ENCODE data around the gene SHB. TPM values are rescaled to one million over a fixed set of nuclear protein-coding genes. Genes with fewer than 3 reads are reported as not detected.

The SHB gene
- total and polyA plus RNA-seq, 2 of the 8 experiments (the other 6 are each of a cell fraction or from before 2014, with no cell fraction given) = 4.1 to 12.6 TPM

DNA sequence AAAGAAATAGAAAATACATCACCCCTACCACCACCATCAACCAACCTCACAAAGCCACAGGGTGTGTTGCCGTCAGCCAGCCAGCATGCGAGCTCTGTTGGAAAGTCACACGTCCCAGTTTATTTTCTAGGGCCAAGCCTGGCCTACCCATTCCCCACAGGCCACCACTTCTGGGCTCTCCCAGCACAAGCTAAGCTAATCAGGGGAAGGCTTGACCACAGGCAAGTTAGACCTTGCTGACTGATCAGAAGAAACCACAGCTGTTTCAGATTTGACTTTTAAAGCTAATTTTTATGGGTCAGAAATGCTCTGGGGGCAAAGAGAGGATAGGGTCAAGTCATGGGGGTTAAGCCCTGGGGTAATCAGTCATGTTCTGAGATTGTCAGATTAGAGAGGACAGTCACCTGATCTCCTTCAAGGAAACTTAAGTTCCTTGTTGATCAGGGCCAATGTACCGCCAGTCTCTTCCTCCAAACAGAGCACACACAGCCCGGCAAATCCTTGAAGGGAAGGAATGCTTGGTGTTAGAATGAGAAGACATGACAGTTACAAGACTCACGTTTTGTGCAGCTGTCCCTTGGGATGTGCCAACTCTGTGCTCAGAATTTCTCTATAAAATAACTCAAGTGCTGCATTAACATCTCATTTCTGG is 7.6 kb downstream of the SHB start:
- no peak overlapping the region for H3K27ac ChIP-seq (ENCODE audit: low read depth, low read length)
- no peak overlapping the region for H3K4ac ChIP-seq (replicated peaks; ENCODE audit: insufficient read length, low read depth, low read length)
- H4K20me1 ChIP-seq (replicated peaks in 1 of 2; ENCODE audit: control insufficient read depth in 1 of 2, insufficient read depth in 2 of 2, low read length in 2 of 2) = peaks cover 4 to 14% of the 10 kb centered on the region in 2 experiments
- no peak overlapping the region for H2BK120ac ChIP-seq (replicated peaks; ENCODE audit: low read depth, low read length)
- no peak for TF ChIP-seq SIRT6 (IDR thresholded peaks at IDR 0.05; ENCODE audit: low read length)
- TF ChIP-seq KDM5A (IDR thresholded peaks at IDR 0.05; ENCODE audit: low read length) = no peak
- no peak for TF ChIP-seq EP300 (IDR thresholded peaks at IDR 0.05; ENCODE audit: borderline replicate concordance in 1 of 2, low read depth in 2 of 2, low read length in 2 of 2)
- no peak for TF ChIP-seq CTBP2 (IDR thresholded peaks at IDR 0.05; ENCODE audit: borderline replicate concordance, insufficient read depth, insufficient read length, low read length)
- no peak for TF ChIP-seq CBX8 (IDR thresholded peaks at IDR 0.05; ENCODE audit: borderline replicate concordance, low read depth, low read length)
- TF ChIP-seq GTF2F1 (IDR thresholded peaks at IDR 0.05; ENCODE audit: borderline replicate concordance, low read depth, low read length) = no peak
- no peak for TF ChIP-seq ASH2L (IDR thresholded peaks at IDR 0.05; ENCODE audit: low read length)
- TF ChIP-seq RFX5 (IDR thresholded peaks at IDR 0.05; ENCODE audit: borderline replicate concordance, low read depth, low read length) = no peak
- TF ChIP-seq NRF1 (IDR thresholded peaks at IDR 0.05; ENCODE audit: low read depth, low read length) = no peak
- H3K56ac ChIP-seq (replicated peaks; ENCODE audit: insufficient read length, low read depth, low read length) = no peak overlapping the region
- H3K4me1 ChIP-seq (replicated peaks in 1 of 4; ENCODE audit: control insufficient read depth in 3 of 4, insufficient read depth in 4 of 4, low read length in 3 of 4) = peaks cover 15 to 31% (median 23%) of the 10 kb centered on the region in 4 experiments
- no peak overlapping the region for H2BK15ac ChIP-seq (ENCODE audit: low read length)
- H3K79me1 ChIP-seq (ENCODE audit: low read depth, low read length) = peaks cover 16% of the 10 kb centered on the region
- CTCF ChIA-PET (ENCODE audit: partially characterized antibody) = interaction anchor here (0.9 to 5.9 kb wide), 12 partner anchors 10 to 148 kb away, joined by 3 to 24 read pairs (median 6); no protein-coding TSS in a partner anchor
- peaks cover 0 to 1% (median 0%) of the 10 kb centered on the region in 4 experiments; a peak in 2 of 7 replicates for H3K27me3 ChIP-seq (replicated peaks in 1 of 4; ENCODE audit: control insufficient read depth in 3 of 4, extremely low read depth in 1 of 4, insufficient read depth in 3 of 4, low read length in 3 of 4)
- no peak overlapping the region for H2BK20ac ChIP-seq (ENCODE audit: low read length)
- FAIRE-seq (no peak), DNase-seq (ENCODE audit: low read depth in 1 of 2, low spot score in 2 of 2) (no peak)
- no peak overlapping the region for H2BK5ac ChIP-seq (ENCODE audit: low read depth, low read length)
- no peak overlapping the region for H3K18ac ChIP-seq (ENCODE audit: extremely low read depth, low read length)
- H3K36me3 ChIP-seq (ENCODE audit: control insufficient read depth in 2 of 4, insufficient read depth in 4 of 4, low read length in 3 of 4) = no peaks in the 10 kb centered on the region
- no peak overlapping the region for H3K4me3 ChIP-seq (ENCODE audit: extremely low read depth in 1 of 4, insufficient read depth in 2 of 4, low read depth in 3 of 4, low read length in 4 of 4)
- peaks cover 3 to 65% of the 10 kb centered on the region in 2 experiments; a peak in 3 of 4 replicates for H3K79me2 ChIP-seq (ENCODE audit: control insufficient read depth in 1 of 2, insufficient read depth in 2 of 2, low read length in 2 of 2)
- no peak overlapping the region for H3K9ac ChIP-seq (replicated peaks in 1 of 4; ENCODE audit: extremely low read depth in 1 of 4, low read depth in 3 of 4, low read length in 3 of 4)
- H3K4me2 ChIP-seq (ENCODE audit: insufficient read depth in 1 of 2, low read depth in 2 of 2, low read length in 2 of 2) = no peak overlapping the region
- no peak overlapping the region for H4K8ac ChIP-seq (ENCODE audit: extremely low read depth, insufficient read depth, low read length)
- H3K9me3 ChIP-seq (ENCODE audit: insufficient read depth in 2 of 2, low read depth in 1 of 2, low read length in 1 of 2) = no peaks in the 10 kb centered on the region
- H3K23ac ChIP-seq (ENCODE audit: insufficient read length) = no peak overlapping the region
- no peak overlapping the region for H3K14ac ChIP-seq (ENCODE audit: insufficient read length)
- no peak overlapping the region for H4K91ac ChIP-seq (replicated peaks; ENCODE audit: insufficient read length, low read length)
- WGBS, 2 experiments (ENCODE audit: extremely low coverage in 1 of 2, insufficient coverage in 1 of 2, insufficient read length in 1 of 2, insufficient replicate concordance in 2 of 2, low coverage in 1 of 2, low lambda C conversion rate in 2 of 2, missing lambda C conversion rate in 1 of 2) = 93% methylated on average over 6 of the region's 6 CpGs; no CpG with 5 or more reads in 1 of the 2 experiments
- no peak overlapping the region for H2AFZ ChIP-seq (ENCODE audit: low read length)
- H4K5ac ChIP-seq (ENCODE audit: insufficient read length, low read depth, low read length) = no peak overlapping the region
- H2AK5ac ChIP-seq (ENCODE audit: low read depth, low read length) = no peak overlapping the region
- H3K23me2 ChIP-seq (ENCODE audit: low read depth, low read length) = no peaks in the 10 kb centered on the region
- no peak overlapping the region for H2BK12ac ChIP-seq (ENCODE audit: low read depth, low read length)
- POLR2A ChIA-PET (ENCODE audit: partially characterized antibody) = interaction anchor here (0.6 to 2.0 kb wide), 3 partner anchors 13 to 44 kb away, joined by 3 to 6 read pairs (median 3); no protein-coding TSS in a partner anchor
